ENCODE data around the gene CMTM2. TPM values are rescaled to one million over a fixed set of nuclear protein-coding genes. Genes with fewer than 3 reads are reported as not detected.

CMTM2 gene
- total RNA-seq, 1 experiment from 2014 or later, result not detected

- H3K4me1 ChIP-seq (ENCODE audit: control insufficient read depth, insufficient read depth, low read length), result no peaks in the 10 kb centered on the region
- BruUV-seq (replicated peaks), result no TSS peak
- ChIA-PET POLR2A (no interaction called here), CTCF (no interaction called here)
- intact Hi-C loops (cut with micrococcal nuclease; ENCODE audit: unreplicated experiment) (no loop called here), in situ Hi-C loops (cut with HindIII; ENCODE audit: low pct_unique_long_range_greater_than_20kb, low sequenced_read_pairs) (no loop called here)
- TF ChIP-seq SIN3A (IDR thresholded peaks at IDR 0.05; ENCODE audit: borderline replicate concordance, insufficient read depth, low read depth, low read length) (no peak), TCF7L2 (IDR thresholded peaks at IDR 0.05; ENCODE audit: low read depth, low read length) (no peak), POLR2AphosphoS5 (IDR thresholded peaks at IDR 0.05; ENCODE audit: low read depth, low read length) (no peak)
- TF ChIP-seq, protein P1, sequence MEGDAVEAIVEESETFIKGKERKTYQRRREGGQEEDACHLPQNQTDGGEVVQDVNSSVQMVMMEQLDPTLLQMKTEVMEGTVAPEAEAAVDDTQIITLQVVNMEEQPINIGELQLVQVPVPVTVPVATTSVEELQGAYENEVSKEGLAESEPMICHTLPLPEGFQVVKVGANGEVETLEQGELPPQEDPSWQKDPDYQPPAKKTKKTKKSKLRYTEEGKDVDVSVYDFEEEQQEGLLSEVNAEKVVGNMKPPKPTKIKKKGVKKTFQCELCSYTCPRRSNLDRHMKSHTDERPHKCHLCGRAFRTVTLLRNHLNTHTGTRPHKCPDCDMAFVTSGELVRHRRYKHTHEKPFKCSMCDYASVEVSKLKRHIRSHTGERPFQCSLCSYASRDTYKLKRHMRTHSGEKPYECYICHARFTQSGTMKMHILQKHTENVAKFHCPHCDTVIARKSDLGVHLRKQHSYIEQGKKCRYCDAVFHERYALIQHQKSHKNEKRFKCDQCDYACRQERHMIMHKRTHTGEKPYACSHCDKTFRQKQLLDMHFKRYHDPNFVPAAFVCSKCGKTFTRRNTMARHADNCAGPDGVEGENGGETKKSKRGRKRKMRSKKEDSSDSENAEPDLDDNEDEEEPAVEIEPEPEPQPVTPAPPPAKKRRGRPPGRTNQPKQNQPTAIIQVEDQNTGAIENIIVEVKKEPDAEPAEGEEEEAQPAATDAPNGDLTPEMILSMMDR (IDR thresholded peaks at IDR 0.05), result no peak
- TF ChIP-seq, protein P2, sequence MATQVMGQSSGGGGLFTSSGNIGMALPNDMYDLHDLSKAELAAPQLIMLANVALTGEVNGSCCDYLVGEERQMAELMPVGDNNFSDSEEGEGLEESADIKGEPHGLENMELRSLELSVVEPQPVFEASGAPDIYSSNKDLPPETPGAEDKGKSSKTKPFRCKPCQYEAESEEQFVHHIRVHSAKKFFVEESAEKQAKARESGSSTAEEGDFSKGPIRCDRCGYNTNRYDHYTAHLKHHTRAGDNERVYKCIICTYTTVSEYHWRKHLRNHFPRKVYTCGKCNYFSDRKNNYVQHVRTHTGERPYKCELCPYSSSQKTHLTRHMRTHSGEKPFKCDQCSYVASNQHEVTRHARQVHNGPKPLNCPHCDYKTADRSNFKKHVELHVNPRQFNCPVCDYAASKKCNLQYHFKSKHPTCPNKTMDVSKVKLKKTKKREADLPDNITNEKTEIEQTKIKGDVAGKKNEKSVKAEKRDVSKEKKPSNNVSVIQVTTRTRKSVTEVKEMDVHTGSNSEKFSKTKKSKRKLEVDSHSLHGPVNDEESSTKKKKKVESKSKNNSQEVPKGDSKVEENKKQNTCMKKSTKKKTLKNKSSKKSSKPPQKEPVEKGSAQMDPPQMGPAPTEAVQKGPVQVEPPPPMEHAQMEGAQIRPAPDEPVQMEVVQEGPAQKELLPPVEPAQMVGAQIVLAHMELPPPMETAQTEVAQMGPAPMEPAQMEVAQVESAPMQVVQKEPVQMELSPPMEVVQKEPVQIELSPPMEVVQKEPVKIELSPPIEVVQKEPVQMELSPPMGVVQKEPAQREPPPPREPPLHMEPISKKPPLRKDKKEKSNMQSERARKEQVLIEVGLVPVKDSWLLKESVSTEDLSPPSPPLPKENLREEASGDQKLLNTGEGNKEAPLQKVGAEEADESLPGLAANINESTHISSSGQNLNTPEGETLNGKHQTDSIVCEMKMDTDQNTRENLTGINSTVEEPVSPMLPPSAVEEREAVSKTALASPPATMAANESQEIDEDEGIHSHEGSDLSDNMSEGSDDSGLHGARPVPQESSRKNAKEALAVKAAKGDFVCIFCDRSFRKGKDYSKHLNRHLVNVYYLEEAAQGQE (IDR thresholded peaks at IDR 0.05; ENCODE audit: insufficient read depth in 1 of 2, low read depth in 2 of 2, low read length in 1 of 2), result no peak
- H3K9me3 ChIP-seq (ENCODE audit: control insufficient read depth, insufficient read depth, low read depth, low read length), result no peaks in the 10 kb centered on the region
- no peaks in the 10 kb centered on the region for H3K36me3 ChIP-seq (ENCODE audit: control insufficient read depth, insufficient read depth, low read length)
- no peak overlapping the region for H3K27ac ChIP-seq (ENCODE audit: low read length)
- DNase-seq (ENCODE audit: low read depth, low spot score) (no peak), ATAC-seq (no peak)
- H3K27me3 ChIP-seq (ENCODE audit: control insufficient read depth, insufficient read depth, low read length), result no peaks in the 10 kb centered on the region
- H3K4me3 ChIP-seq (ENCODE audit: low read depth in 2 of 2, low read length in 2 of 2), result no peak overlapping the region
Measured at GRCh38 chr16:66598111-66598510, 18.8 kb downstream of the CMTM2 start.

GRCh38 chr16:66599726-66600125 lies 20.5 kb downstream of the CMTM2 start:
- Histone ChIP-seq H3K27me3 (ENCODE audit: control insufficient read depth, insufficient read depth, low read length) (no peaks in the 10 kb centered on the region), H3K36me3 (ENCODE audit: control insufficient read depth, insufficient read depth, low read length) (no peaks in the 10 kb centered on the region), H3K9me3 (ENCODE audit: control insufficient read depth, insufficient read depth, low read depth, low read length) (no peaks in the 10 kb centered on the region), H3K4me3 (ENCODE audit: low read depth in 2 of 2, low read length in 2 of 2) (no peak overlapping the region), H3K27ac (ENCODE audit: low read length) (no peak overlapping the region), H3K4me1 (ENCODE audit: control insufficient read depth, insufficient read depth, low read length) (0 out of 2 replicates have a peak, but pooled peaks cover 2% of the 10 kb centered on the region)
- CTCF ChIA-PET, result no interaction called here
- TF ChIP-seq, protein P2 (IDR thresholded peaks at IDR 0.05; ENCODE audit: insufficient read depth in 1 of 2, low read depth in 2 of 2, low read length in 1 of 2), result no peak
- TF ChIP-seq TCF7L2 (IDR thresholded peaks at IDR 0.05; ENCODE audit: low read depth, low read length), result no peak
- TF ChIP-seq, protein P1 (IDR thresholded peaks at IDR 0.05), result no peak
- no peak for TF ChIP-seq SIN3A (IDR thresholded peaks at IDR 0.05; ENCODE audit: borderline replicate concordance, insufficient read depth, low read depth, low read length)
- no peak for TF ChIP-seq POLR2AphosphoS5 (IDR thresholded peaks at IDR 0.05; ENCODE audit: low read depth, low read length)
- DNase-seq (ENCODE audit: low read depth, low spot score) (no peak), ATAC-seq (no peak)
- intact Hi-C loops (cut with micrococcal nuclease; ENCODE audit: unreplicated experiment), result loop anchor here (10.0 kb wide), 1 partner anchor 195 kb away; no protein-coding TSS in a partner anchor
- in situ Hi-C loops (cut with HindIII; ENCODE audit: low pct_unique_long_range_greater_than_20kb, low sequenced_read_pairs), result no loop called here
- BruUV-seq (replicated peaks), result no TSS peak
- POLR2A ChIA-PET, result interaction anchor here (0.7 kb wide), 1 partner anchor 1760 kb away, joined by 3 read pairs; no protein-coding TSS in a partner anchor

All from Panc1 (cell line).